K562 (cell line): Measurements from ENCODE around the gene PLXDC2. TPM values are rescaled to one million over a fixed set of nuclear protein-coding genes. Genes with fewer than 3 reads are reported as not detected.

Source experiments
- ATAC-seq: fragments of 200-7000 bp; cut with Tn5 transposase; 3 replicates; pipeline ENCODE4 v1.9.1; 2020; ENCODE audit warnings: moderate library complexity
- BruUV-seq: library from RNA; stranded (reverse); fragments of 400-500 nt; replicated peaks from 2 replicates; lab custom pipeline; 2021; lab: Mats Ljungman, UMichigan
- CTCF ChIA-PET: fragments of 300-600 bp; formaldehyde crosslinking; extraction: SDS; loops from one replicate; lab custom pipeline; 2021; ENCODE audit warnings: low intra/inter-chr PET ratio; lab: Yijun Ruan, JAX
- POLR2A ChIA-PET: fragments of 300-600, 350-650 bp; sonication (Branson Sonifier 250); formaldehyde crosslinking; extraction: SDS; loops from one replicate; lab custom pipeline; 2021; ENCODE audit warnings: antibody characterized with exemption, inconsistent platforms; lab: Yijun Ruan, JAX
- DNase-seq, 4 experiments: peaks; one replicate each; pipeline versions ENCODE4 v3.0.0 to v3.0.0-alpha.2; 2011 to 2018; ENCODE audit warnings: low spot score in 3 of 4, mixed read lengths in 3 of 4; ENCODE audit errors: extremely low read depth in 1 of 4
- FAIRE-seq: peaks from 2 replicates; lab custom pipeline; 2011; peaks lifted over from hg19 to GRCh38; lab: Jason Lieb, UNC
- H2AFZ ChIP-seq: 2 replicates; pipeline ENCODE4 v1.6.0; 2011; ENCODE audit warnings: low read depth, low read length, control low read depth, inconsistent platforms
- H3K27ac ChIP-seq: fragments of 200-600 bp; 3 replicates; pipeline ENCODE4 v1.8.0; 2011; ENCODE audit warnings: low read depth, mild to moderate bottlenecking, control low read depth, inconsistent platforms, low read length, moderate library complexity, mixed read lengths; ENCODE audit errors: extremely low read depth
- H3K27me3 ChIP-seq, 2 experiments: fragments of 300-600 bp in 1 of 2; 2 replicates in 1 of 2; 3 replicates in 1 of 2; pipeline versions ENCODE4 v1.6.0 to v1.8.0; 2011; ENCODE audit warnings: inconsistent platforms in 2 of 2, low read length in 2 of 2, mild to moderate bottlenecking in 1 of 2, mixed read lengths in 1 of 2, moderate library complexity in 1 of 2; ENCODE audit not compliant: control insufficient read depth in 2 of 2, insufficient read depth in 2 of 2
- H3K36me3 ChIP-seq: fragments of 300-600 bp; 3 replicates; pipeline ENCODE4 v1.8.0; 2011; ENCODE audit warnings: mild to moderate bottlenecking, low read length, inconsistent platforms; ENCODE audit not compliant: control insufficient read depth, insufficient read depth
- H3K4me1 ChIP-seq, 2 experiments: fragments of 200-600 bp in 1 of 2; replicated peaks in 1 of 2; 2 replicates in 1 of 2; 3 replicates in 1 of 2; pipeline versions ENCODE4 v1.5.1 to v1.8.0; 2011; ENCODE audit warnings: inconsistent platforms in 2 of 2, low read length in 2 of 2, mild to moderate bottlenecking in 1 of 2, mixed read lengths in 1 of 2, moderate library complexity in 1 of 2; ENCODE audit not compliant: control insufficient read depth in 2 of 2, insufficient read depth in 2 of 2
- H3K4me2 ChIP-seq: 2 replicates; pipeline ENCODE4 v1.6.1; 2011; ENCODE audit warnings: low read length, control low read depth, inconsistent platforms, mixed read lengths; ENCODE audit not compliant: insufficient read depth
- H3K4me3 ChIP-seq: fragments of 200-600 bp; sonication (generic), shearing (Covaris generic); 2 replicates; pipeline ENCODE4 v1.5.1; 2016; ENCODE audit warnings: control low read depth, inconsistent platforms
- H3K79me2 ChIP-seq: fragments of 200-600 bp; 3 replicates; pipeline ENCODE4 v1.8.0; 2011; ENCODE audit warnings: low read length, inconsistent platforms; ENCODE audit not compliant: control insufficient read depth, insufficient read depth
- H3K9ac ChIP-seq, 2 experiments: 2 replicates each; pipeline versions ENCODE4 v1.6.0 to v1.6.1; 2011; ENCODE audit warnings: low read depth in 2 of 2, low read length in 2 of 2, control low read depth in 1 of 2, inconsistent platforms in 1 of 2, mild to moderate bottlenecking in 1 of 2, mixed read lengths in 1 of 2; ENCODE audit not compliant: insufficient read depth in 1 of 2
- H3K9me1 ChIP-seq: one replicate; pipeline ENCODE4 v1.6.0; 2011; ENCODE audit warnings: inconsistent platforms, mild to moderate bottlenecking, low read length, moderate library complexity; ENCODE audit not compliant: control insufficient read depth, insufficient read depth
- H3K9me3 ChIP-seq: replicated peaks from 2 replicates; pipeline ENCODE4 v1.5.1; 2011; ENCODE audit warnings: low read depth, low read length, inconsistent platforms; ENCODE audit not compliant: control insufficient read depth, insufficient read depth
- H4K20me1 ChIP-seq: replicated peaks from 2 replicates; pipeline ENCODE4 v1.6.1; 2011; ENCODE audit warnings: low read length, inconsistent platforms, mixed read lengths; ENCODE audit not compliant: control insufficient read depth, insufficient read depth
- CLOCK ChIP-seq: fragments of 250-450 bp; sonication (Bioruptor Pico); IDR thresholded peaks from 2 replicates; pipeline ENCODE4 v1.4.0; 2020; ENCODE audit warnings: mild to moderate bottlenecking, moderate library complexity, borderline replicate concordance
- ZNF518B ChIP-seq: fragments of 250-450 bp; sonication (Bioruptor Pico); IDR thresholded peaks from 2 replicates; pipeline ENCODE4 v1.5.0; 2021; ENCODE audit warnings: mild to moderate bottlenecking, moderate library complexity
- WGBS: fragments of 100-300 bp; shearing (Covaris generic); methylation state at CpG from one replicate; pipeline ENCODE4 v1.1.6; 2016; ENCODE audit warnings: low coverage, mixed read lengths; ENCODE audit not compliant: insufficient coverage; ENCODE audit errors: missing lambda C conversion rate; 5-methylcytosine and 5-hydroxymethylcytosine counted together
- in situ Hi-C: fragments of 300-500 bp; cut with MboI; formaldehyde crosslinking; loops from 4 replicates; pipeline ENCODE4 v1.15.0; 2018; ENCODE audit warnings: inconsistent platforms, mixed read lengths
- intact Hi-C: fragments of 100-400 bp; cut with micrococcal nuclease; formaldehyde crosslinking; loops from 2 replicates; pipeline ENCODE4 v1.14.2; 2022
- polyA plus RNA-seq, 8 experiments: library from polyadenylated mRNA; depleted of rRNA in 4 of 8; stranded (reverse) in 5 of 8; unstranded in 3 of 8; fragments of >200 nt; fragmentation: Nextera tagmentation in 2 of 8; fragmentation: Illumina TruSeq in 1 of 8; extraction: Ambion mirVana in 2 of 8; extraction: Trizol in 1 of 8; gene quantifications; 2 replicates each; pipeline versions ENCODE4 v1.2.1 to v1.2.3, GENCODE V29; 2011 to 2014; ENCODE audit warnings: inconsistent platforms in 1 of 8, missing spikeins in 1 of 8
- total RNA-seq, 7 experiments: library from RNA; depleted of rRNA in 6 of 7; stranded (reverse); fragments of >200 nt in 6 of 7; fragmentation: Illumina TruSeq in 2 of 7; extraction: Trizol in 2 of 7; gene quantifications; 2 replicates each; pipeline versions ENCODE4 v1.2.1 to v1.2.3, GENCODE V29; 2011 to 2021; ENCODE audit warnings: low replicate concordance in 1 of 7

PLXDC2 gene
- total and polyA plus RNA-seq, 9 of the 15 experiments (the other 6 are each of a cell fraction or from before 2014, with no cell fraction given): 0.01 to 0.33 (median 0.10) TPM; not detected in 3

GRCh38 chr10:19947215-19947614, 131.0 kb downstream of the PLXDC2 start (continued):
- TF ChIP-seq CLOCK (CRISPR knock-in tag): no peak

GRCh38 chr10:19947656-19948055, 131.4 kb downstream of the PLXDC2 start:
- no peaks in the 10 kb centered on the region for H3K79me2 ChIP-seq
- no peak overlapping the region for H3K4me3 ChIP-seq
- H3K9ac ChIP-seq: no peak overlapping the region
- H2AFZ ChIP-seq: no peak overlapping the region
- ChIA-PET CTCF (no interaction called here), POLR2A (no interaction called here)
- DNase-seq (no peak), ATAC-seq (no peak), FAIRE-seq (no peak)
- in situ Hi-C loops (no loop called here), intact Hi-C loops (no loop called here)
- H3K36me3 ChIP-seq: no peaks in the 10 kb centered on the region
- no TSS peak for BruUV-seq
- H3K4me1 ChIP-seq: no peaks in the 10 kb centered on the region
- no peaks in the 10 kb centered on the region for H3K9me3 ChIP-seq
- no peaks in the 10 kb centered on the region for H3K27me3 ChIP-seq
- 0% methylated on average over 2 of the region's 2 CpGs for WGBS
- no peaks in the 10 kb centered on the region for H3K9me1 ChIP-seq
- H4K20me1 ChIP-seq: no peaks in the 10 kb centered on the region
- H3K27ac ChIP-seq: no peak overlapping the region
- no peak overlapping the region for H3K4me2 ChIP-seq
- TF ChIP-seq ZNF518B (CRISPR knock-in tag): no peak
